Embryonic facial prominence (tissue), 1 donor: ENCODE data around the gene NDUFB10.
A peak's percentile ranks its signal among the peaks of the same experiment; 100 is the strongest.
"Not testable (repeated sequence)": the region's sequence is repeated elsewhere in the genome, so short reads cannot be mapped to it uniquely, and the experiment has no call there.

Source experiments
- DNase-seq: peaks from one replicate; pipeline ENCODE4 v3.0.0-alpha.2; 2016; ENCODE audit errors: extremely low spot score

The NDUFB10 gene

DNA sequence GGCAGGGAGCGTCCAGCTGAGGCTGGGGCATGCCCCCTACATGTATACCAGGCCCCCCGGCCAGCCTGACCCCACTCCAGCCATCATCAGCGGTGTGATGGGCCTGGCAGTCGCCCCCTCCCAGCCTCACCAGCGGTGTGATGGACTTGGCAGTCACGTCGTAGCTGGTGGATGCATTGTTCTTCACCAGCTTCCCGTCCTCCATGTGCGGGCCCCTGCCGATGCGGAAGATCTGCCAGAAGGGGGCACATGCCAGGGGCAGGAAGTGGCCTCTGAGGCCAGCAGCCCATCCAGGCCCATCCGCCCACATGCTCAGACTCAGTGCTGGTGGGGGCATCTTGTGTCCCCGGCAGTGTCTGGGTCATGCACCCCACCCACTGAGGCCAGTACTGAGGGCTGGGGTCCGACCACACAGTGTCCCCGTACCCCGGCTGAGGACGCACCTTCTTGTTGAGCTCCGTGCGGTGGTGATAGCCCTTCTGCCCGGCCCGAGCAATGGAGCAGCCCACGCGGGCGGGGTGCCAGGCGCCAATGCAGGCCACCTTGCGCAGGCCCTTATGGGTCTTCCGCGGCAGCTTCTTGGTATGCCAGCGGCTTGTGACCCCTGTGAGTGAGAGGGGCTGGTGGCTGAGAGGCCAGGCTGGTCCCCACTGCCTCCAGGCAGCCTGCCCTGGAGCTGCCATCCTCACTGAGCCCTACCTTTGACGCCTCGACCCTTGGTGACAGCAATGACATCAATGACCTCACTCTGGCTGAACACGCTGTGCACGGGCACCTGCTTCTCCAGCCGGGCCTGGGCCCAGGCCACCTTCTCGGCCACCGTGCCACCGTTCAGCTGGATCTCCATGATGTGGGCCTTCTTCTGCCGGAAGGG, 12.6 kb upstream of the NDUFB10 start:
- DNase-seq: no peak

DNA sequence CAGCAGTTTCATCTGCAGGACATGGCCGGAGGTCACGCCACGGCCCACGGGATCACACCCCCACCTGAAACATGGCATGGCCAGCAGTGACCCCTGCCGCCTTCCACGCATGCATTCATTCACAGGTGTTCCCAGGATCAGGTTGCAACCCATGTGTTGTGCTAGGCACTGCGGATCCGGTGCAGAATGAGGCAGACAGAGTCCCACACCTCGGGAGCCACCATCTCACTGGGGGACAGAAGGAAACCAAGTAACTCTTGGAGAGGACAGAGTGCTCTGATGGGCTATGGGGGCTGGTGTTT, 12.0 kb upstream of the NDUFB10 start:
- DNase-seq: no peak

DNA sequence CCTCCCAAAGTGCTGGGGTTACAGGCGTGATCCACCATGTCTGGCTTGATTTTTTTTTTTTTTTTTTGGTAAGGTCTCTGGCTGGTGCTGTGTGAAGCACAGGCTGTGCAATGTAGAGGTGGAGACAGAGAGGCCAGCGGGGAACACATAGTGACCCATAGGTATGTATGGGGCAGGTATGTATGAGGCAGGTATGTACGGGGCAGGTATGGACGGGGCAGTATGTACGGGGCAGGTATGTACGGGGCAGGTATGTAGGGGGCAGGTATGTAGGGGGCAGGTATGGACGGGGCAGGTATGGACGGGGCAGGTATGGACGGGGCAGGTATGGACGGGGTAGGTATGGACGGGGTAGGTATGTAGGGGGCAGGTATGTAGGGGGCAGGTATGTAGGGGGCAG, 9.8 kb upstream of the NDUFB10 start:
- DNase-seq: no peak

DNA sequence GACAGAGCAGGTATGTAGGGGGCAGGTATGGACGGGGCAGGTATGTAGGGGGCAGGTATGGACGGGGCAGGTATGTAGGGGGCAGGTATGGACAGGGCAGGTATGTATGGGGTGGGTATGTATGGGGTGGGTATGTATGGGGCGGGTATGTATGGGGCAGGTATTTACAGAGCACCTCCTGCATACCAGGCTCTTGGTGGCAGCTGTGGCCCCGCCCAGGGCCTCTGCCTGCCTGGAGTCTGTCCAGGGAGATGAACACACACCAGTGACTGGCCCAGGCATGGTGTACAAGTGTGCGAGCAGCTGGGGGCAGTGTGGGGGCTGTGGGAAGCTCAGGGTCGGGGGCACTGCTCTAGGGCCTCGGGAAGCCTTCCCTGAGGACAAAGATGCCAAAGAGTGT, 9.3 kb upstream of the NDUFB10 start:
- no peak for DNase-seq

DNA sequence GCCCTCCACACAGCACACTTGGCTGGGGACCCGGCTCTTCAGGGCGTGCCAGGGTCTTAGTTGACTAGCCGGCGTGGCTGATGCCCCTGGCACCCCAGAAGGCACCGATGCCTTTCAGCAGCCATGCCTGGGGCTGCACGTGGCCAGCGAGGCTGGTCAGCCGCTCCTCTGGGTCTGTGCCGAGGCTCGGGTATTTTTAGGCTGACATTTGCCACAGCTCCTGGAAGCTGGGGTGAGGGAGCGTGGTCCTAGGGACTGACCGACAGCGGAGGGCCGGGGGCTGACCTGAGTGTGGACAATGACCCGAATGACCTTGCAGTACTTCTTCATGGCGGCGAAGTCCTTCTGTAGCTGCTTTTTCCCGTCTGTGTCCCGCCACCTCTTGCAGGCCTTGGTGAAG, 8.8 kb upstream of the NDUFB10 start:
- DNase-seq: no peak

DNA sequence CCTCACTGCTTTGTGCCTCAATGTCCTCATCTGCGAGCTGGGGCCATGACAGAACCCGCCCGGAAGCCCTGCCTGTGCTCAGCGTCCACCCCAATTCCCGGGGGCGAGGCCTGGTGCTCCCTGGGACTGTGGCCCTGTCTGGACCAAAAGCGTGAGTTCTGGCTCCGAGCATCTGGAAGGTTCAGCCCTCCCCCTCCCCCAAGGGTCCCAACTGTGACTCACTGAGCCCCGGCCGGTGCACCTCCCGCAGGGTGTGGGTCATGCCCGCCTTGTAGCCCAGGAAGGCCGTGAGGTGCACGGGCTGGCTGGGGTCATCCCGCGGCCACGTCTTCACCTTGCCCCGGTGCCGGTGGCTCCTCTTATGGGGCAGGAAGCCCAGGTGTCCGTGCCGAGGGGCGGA, 5.6 kb upstream of the NDUFB10 start:
- DNase-seq: no peak

DNA sequence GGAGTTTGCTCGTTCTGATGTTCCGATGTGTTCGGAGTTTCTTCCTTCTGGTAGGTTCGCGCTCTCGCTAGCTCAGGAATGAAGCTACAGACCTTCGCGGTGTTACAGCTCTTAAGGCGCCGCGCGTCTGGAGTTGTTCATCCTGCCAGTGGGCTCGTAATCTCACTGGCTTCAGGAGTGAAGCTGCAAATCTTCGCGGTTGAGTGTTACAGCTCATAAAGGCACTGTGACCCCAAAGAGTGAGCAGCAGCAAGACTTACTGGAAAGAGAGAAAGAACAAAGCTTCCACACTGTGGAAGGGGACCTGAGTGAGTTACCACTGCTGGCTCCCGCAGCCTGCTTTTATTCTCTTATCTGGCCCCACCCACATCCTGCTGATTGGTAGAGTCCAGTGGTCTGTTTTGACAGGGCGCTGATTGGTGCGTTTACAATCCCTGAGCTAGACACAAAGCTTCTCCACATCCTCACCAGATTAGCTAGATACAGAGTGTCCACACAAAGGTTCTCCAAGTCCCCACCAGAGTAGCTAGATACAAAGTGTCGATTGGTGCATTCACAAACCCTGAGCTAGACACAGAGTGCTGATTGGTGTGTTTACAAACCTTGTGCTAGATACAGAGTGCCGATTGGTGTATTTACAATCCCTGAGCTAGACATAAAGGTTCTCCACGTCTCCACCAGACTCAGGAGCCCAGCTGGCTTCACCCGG, 1.8 kb upstream of the NDUFB10 start:
- DNase-seq: not testable (repeated sequence)

DNA sequence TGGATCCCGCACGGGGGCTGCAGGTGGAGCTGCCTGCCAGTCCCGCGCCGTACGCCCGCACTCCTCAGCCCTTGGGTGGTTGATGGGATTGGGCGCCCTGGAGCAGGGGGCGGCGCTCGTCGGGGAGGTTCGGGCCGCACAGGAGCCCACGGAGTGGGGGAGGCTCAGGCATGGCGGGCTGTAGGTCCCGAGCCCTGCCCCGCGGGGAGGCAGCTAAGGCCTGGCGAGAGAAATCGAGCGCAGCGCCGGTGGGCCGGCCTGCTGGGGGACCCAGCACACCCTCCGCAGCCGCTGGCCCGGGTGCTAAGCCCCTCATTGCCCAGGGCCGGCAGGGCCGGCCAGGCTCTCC, 1.2 kb upstream of the NDUFB10 start:
- DNase-seq: not testable (repeated sequence)

DNA sequence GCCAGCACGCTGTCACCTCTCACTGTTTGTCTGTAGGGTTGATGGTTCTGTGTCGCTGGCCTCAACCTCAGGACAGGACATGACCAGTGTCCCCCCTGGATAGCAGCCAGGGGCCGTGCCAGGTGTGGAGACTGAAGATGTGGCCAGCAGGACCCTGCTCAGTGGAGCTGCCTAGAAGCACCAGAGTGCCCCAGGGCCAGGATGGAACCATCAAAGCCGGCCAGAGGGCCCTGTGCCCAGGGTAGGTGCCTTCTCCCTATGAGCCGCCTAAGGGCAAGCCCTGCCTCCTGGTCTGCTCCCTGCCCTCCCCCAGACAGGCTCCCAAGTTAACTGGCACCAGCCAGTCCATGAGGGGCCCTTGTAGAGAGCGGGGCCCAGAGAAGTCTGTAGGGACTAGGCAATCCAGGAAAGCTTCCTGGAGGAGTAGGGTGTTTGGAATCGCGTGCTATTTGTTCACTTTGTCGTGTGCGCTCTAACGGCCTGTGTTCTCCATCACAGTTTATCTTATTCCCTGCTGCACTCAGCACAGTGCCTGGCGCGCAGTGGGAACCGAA, 546 bp upstream of the NDUFB10 start:
- no peak for DNase-seq

DNA sequence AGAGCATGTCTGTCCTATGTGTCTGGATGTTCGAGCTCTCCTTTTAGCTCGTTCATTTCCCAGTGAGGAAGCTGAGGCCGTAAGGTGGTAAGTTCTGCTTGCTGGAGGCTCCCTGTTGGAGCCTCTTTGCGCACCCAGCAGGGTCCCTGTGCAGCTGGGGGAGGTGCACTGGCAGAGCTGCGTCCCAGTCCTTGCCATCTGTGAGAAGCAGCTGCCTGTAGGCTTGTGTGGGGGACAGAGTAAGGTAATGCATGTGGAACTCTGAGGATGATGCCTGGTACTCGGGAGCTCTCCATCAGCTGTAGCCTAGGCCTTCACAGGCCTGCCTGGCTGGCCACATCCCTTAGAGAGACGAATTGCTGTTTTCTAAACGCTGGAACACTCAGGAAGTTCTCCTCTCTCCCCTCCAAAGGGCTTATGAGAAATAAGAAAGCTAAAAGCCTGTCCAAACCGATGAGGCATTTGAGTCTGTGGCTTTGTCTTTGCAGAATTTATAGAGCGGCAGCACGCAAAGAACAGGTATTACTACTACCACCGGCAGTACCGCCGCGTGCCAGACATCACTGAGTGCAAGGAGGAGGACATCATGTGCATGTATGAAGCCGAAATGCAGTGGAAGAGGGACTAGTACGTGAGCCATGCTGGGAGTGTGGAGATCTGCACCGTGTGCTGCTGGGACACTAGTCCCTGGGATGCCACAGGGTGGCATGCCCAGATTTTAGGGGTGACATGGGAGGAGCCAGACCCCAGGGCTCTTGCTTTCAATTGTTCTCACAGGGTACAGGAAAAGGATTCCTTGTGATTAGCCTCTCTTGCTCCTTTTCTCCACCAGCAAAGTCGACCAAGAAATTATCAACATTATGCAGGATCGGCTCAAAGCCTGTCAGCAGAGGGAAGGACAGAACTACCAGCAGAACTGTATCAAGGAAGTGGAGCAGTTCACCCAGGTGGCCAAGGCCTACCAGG, 1.6 kb downstream of the NDUFB10 start:
- DNase-seq: no peak

DNA sequence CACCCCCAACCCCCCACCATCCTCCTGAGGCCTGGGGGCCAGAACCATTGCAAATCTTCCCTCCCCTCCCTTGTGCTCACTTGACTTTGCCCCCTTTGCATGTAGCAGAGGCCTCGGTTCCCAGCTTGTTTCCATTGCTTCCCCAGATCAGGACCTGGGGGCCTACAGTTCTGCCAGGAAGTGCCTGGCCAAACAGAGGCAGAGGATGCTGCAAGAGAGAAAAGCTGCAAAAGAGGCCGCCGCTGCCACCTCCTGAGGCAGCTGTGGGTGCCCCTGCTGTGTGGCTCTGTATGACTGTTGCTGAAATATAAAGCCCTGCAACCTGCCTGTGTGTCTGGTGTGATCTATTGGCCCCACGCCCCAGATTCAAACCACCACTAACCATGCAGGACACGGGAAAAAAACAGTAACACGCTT, 2.3 kb downstream of the NDUFB10 start:
- no peak for DNase-seq

DNA sequence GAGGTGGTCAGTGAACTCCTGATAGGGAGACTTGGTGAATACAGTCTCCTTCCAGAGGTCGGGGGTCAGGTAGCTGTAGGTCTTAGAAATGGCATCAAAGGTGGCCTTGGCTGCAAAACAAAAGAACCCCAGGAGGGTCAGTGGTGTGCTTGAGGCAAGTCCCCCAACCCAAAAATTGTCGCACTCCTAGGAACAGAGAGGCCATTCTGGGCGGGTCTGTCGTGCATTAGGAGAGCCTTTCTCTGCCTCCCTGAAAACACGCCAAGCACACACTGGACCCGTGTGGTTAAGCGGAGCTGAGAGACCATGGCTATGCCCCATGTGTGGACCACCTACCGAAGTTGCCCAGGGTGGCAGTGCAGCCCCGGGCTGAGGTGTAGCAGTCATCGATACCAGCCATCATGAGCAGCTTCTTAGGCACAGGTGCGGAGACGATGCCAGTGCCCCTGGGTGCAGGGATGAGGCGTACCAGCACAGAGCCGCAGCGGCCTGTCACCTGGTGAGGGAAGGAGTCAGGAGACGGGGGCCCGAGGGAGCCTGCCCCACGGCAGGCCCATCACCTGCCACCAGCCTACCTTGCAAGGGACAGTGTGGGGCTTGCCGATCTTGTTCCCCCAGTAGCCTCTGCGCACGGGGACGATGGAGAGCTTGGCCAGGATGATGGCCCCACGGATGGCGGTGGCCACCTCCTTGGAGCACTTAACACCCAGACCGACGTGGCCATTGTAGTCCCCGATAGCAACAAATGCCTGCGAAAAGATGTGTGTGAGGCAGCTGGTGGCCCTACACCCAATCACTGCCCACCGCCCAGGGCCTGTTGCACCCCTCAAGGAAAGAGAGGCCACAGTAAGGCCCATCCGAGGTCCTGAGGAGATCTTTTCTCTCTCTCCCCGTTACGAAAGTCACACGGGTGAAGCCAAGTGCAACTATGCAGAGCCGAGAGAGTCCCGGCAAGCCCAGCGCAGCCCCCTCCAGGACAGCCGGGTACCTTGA, 3.1 kb downstream of the NDUFB10 start:
- DNase-seq: not testable (repeated sequence)

DNA sequence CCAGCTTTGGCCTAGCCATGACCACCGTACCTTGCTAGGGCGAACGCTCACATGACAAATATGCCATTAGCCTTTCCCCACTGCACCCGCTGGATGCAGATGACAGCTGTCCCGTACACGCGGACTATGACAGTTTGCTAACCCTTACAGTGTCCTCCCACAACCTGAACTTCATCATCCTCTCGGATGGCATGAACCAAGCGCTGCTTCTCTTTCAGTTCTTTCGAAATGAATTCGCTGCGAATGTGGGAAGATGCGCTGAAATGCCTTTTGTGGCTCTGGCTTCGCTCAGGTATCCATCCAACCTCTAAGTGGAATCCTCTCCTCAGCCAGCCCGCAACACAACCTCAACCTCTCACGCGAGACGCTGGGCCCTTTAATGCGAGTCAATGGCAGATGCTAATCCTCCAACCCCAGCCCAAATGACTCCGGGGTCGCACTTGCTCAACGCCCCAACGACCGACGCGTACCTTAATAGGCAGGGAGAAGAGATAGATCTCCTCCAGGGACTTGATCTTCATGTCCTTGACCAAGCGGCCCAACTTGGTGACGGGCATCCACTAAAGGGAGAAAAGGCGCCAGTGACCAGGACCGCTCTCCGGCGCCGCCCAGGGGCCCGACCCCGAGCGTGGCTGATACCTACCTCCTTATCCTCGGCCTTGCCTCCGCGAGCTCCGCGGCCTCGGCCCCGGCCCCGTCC, 4.6 kb downstream of the NDUFB10 start:
- DNase-seq: no peak

DNA sequence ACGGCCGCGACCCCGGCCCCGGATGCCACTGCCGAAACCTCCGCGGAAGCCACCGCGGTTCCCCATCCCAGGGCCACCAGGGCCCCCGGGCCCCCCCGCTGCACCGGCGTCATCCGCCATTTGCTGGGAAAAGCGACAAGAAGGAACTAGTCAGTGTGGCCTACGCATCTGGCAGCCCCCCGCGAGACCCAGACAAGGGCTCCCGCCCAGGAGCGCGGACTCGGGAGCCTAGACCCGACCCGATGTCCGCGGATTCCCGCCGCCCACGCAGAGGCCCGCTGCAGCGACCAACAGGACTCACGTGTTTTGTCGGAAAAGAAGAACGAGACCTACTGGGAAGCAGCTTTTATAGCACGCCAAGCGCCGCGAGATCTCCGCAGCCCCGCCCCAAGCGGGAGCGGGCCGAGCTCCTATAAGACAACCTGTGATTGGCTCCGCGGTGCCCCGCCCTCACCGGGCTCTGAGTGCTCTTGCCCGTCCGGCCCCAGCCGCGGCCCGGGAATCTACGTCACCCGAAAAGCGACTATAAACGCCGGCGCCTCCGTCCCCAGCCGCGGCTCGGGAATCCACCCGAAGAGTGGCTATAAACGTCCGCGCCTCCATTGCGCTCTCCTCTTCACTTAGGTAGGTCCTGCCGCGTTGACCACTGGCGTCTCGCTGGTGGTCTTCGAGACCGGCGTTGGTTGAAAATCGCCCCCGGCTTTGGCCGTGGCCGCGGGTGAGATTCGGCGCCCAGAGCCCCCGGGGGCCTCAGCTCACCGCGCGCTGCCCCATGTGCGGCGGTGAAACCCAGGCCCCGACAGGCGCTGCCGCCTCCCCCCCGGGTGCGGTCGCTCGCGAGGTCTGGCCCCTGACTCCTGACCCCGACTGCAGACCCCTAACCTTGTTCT, 5.4 kb downstream of the NDUFB10 start, which contains the start of gene RPS2:
Gene RPS2 (minus strand): TSS at position 321 of the 890 bp plus-strand sequence. CDS start 201 bp downstream, at position 120.
- DNase-seq: peak; percentile 99

DNA sequence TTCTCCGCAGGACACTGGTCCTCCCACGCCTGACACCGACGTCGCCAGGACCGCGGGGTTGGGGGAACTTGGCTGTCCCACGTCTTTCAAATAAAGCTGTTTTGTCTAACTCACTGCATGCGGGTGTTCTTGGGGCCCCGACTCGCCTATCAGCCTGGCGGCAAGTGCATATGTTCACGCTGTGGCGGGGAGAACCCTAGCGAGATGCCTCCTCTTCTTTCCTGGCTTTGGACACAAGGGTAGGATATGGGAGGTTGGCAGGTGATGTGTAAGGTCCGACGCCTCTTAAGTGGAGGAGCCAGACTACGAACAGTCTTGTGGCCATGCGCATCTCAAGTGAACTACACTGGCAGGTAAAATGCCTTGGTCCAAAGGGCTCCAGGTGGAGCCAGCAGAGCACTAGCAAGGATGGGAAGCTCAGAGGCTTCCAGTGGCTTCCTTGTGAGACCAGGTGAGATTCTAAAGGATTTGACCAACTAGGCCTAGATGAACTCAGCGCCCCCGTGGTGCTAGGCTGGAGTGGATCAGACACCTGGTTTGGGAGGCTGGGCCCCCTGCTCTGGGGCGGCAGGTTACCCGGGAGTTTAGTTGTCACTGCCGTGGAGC, 6.2 kb downstream of the NDUFB10 start:
- DNase-seq: no peak

DNA sequence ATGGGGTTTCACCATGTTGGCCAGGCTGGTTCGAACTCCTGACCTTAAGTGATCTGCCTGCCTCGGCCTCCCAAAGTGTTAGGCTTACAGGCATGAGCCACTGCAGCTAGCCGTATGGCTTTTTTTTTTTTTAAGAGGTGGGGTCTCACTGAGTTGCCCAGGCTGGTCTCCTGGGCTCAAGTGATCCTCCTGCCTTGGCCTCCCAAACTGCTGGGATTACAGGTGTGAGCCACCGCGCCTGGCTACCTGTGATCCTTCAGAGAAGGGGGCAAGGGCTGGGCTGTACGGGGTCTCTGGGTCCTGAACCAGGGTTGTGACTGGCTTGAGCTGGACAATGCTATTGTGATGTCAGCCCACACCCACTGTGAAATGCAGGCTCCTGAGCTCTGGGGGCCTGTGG, 7.1 kb downstream of the NDUFB10 start, which contains the start of gene RNF151:
Gene RNF151 (plus strand): TSS at position 397 of the 400 bp plus-strand sequence. CDS start 26 bp downstream, outside the sequence.
- DNase-seq: no peak

DNA sequence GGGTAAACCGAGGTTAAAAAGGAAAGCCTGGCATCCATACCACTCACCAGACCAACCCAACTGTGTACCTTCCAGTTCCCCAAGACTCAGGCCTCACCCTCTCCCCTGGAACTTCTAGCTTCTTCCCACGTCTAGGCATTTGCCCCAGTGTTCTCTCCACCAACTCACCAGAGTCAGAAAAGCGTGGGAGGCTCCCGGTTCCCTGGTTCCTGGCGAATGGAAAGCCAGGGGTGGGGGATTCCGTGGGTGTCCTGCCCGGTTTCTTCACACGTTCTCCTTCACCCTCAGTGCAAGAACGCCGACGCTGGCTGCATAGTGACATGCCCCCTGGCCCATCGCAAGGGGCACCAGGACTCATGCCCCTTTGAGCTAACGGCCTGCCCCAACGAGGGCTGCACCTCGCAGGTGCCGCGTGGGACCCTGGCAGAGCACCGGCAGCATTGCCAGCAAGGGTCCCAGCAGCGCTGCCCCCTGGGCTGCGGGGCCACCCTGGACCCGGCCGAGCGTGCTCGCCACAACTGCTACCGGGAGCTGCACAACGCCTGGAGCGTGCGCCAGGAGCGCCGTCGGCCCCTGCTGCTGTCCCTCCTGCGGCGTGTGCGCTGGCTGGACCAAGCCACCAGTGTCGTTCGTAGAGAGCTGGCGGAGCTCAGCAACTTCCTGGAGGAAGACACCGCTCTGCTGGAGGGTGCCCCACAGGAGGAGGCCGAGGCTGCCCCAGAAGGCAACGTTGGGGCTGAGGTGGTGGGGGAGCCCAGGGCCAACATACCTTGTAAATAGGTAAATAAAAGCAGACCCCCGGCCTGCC, 9.0 kb downstream of the NDUFB10 start:
- DNase-seq: no peak
